GM21576 (cell line): ENCODE results near the gene ATF7IP.
"Not testable (repeated sequence)": the region's sequence is repeated elsewhere in the genome, so short reads cannot be mapped to it uniquely, and the experiment has no call there.

Source experiments
- ATAC-seq: cut with Tn5 transposase; IDR thresholded peaks from one replicate; pipeline ENCODE4 v1.9.1; 2021; ENCODE audit warnings: mild to moderate bottlenecking, moderate library complexity; ENCODE audit not compliant: unreplicated experiment

Gene ATF7IP

DNA sequence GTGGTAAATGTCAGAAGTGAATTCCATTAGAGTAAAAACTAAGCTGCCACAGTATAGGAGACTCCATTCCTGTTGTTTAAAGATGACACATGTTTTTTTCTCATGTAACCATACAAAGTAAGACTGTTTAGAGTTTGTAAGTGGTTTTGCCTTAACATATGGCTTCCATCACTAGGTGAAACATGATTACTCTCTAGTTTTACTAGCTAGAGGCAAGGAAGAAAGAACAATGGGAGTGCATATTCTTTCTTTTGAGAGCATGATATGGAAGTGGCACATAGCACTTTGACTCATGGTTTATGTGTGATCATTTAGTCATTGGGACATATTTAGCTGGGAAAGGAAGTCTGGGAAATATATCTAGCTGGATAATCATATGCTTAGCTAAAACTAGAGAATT, 7.7 kb downstream of the ATF7IP start:
- no peak for ATAC-seq

DNA sequence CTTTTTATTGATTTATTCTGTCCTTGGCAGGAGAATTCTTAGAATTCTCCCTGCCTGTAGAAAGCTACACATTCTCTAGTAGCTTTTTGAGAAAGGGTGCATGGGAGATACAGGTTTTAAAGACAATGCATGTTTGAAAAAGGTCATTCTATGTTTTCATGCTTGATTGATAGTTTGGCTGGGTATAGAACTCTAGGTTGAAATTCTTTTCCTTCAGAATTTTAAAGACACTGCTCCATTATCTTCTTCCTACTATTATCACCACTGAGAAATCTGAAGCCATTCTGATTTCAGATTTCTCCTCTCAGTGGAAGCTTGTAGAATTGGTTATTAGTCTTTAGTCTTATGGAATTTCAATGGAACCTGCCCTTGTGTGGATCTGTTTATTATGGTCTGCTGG, 14.0 kb downstream of the ATF7IP start:
- no peak for ATAC-seq

DNA sequence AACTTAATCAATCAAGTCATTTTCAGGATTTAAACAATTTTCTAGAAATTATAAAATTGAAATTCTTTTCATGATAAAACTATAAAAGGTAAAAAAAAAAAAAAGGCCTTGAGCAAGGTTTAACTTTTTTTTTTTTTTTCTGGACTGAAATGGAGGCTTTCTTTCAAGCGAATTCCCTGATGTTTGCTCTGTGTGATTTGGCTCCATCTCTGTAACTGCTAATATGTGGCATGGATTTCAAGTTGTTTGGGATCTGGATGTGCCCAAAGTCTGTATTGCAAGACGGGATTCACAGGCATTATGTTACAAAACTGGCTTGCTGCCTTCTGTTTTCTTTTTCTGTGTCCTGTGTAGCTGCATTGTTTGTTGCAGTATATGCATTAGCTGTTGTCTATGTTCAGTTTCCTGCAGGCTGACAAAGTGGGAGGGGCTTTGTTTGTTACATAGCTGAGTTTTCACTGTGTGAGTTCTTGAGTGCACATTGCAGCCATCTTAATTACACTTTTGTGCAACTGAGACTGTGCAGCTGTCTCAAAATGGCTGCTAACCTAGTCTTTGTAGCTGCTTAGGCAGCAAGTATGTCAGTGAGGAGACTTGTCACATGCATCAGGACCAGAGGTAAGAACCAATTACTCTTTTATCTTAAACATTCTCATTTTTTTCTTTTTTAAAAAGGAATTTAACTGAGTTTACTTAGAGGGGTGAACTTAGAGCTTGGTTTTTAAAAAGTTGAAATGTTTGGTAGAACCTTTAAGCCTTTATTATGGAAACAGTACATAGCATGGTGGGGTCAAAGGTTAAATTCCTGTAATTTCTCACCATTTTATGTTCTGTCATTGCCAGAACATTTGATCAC, 19.5 kb downstream of the ATF7IP start:
- ATAC-seq = peak; percentile 91

GRCh38 chr12:14387219-14387871, 21.9 kb downstream of the ATF7IP start:
- ATAC-seq = no peak

- no peak for ATAC-seq
These were observed 25.0 kb downstream of the ATF7IP start for GRCh38 chr12:14390449-14390848.

- ATAC-seq = no peak
These were observed 25.5 kb downstream of the ATF7IP start for GRCh38 chr12:14390870-14391530.

DNA sequence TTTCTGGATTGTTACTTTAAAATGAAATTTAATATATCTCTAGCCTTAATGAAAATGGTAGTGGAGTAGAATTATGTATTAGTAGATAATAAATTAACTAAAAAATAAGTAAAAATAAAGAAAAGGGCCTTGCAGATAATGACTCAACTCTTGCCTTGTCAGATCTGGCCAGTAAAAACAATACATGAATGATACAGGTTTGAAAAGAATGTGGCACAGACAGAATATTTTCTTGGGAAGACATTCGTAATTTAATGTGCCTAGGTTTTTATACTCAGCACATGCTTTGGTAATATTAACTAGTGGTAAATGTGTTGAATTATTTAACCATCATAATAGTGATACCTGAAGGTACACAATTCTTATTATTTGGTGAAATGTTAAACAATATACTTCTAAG, 28.3 kb downstream of the ATF7IP start:
- no peak for ATAC-seq

DNA sequence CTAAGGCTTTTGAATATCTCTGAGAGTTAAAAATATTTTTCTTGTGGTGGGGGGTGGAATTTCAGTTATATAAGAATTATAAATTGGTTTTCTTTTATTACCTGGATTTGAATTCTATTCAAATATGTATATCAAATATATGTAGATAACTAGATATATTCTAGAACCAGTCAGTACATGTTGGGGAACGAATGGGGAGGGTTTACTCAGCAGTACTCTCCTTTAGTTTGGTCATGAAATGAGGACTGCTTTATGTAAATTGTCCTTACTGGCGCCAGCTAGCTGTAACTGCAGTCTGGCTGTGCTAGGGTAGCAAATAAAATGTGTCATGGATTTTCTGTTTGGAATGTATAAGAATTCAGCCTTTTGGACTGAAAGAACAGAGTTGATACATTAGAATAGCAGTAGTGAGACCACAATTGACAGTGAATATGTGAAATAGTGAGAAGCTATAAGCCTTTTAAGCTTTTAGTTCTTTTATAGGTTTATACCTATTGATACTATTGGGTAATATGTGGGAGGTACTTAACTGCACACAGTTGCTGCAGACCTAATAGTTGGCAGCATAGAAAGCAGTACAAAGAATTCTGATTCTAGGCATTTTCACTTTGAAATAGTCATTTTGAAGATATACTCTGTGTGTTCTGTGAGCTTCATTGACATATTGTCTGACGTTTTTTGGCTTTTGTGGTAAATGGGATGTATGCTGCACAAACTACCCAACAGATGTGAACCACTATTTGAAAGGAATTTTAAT, 29.0 kb downstream of the ATF7IP start:
- peak; percentile 72 for ATAC-seq

GRCh38 chr12:14395074-14395778, 29.7 kb downstream of the ATF7IP start:
- peak; percentile 36 for ATAC-seq

GRCh38 chr12:14396071-14396470, 30.6 kb downstream of the ATF7IP start:
- ATAC-seq = peak; percentile 64

DNA sequence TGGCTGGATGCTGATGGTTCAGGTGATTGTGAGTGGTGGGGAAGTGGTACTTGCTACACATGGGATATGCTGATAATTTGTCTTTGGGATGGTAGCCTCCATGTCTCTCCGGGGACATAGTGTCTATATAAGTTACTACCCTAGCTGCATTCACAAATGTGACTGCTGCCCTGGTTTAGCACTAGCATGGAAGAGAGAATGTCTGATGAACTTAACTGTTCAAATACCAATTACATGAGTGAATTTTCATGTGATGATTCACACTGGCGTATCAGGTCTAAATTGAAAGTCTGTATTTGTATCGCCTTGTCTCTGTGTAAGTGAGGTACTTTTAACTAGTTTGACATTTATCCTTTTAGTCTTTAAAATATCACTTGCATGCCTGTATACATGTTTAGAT, 34.4 kb downstream of the ATF7IP start:
- ATAC-seq = no peak

DNA sequence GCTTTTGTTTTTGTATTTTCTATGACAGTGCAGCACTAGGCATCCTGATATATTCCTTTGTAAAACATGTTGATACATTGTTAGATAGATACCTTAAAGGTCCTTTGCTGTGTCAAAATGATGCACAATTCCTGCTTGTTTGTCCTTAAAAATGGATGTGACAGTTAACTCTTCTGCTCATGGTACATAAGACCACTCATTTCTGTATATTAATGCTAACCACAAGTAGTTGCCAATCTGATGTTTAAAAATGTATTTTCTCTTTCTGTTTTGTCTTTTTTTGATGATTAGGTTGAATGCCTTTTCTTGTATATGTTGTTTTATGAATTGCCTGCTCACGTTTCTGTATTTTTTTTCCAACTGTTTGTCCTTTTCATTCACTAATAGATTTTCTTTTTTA, 35.1 kb downstream of the ATF7IP start:
- no peak for ATAC-seq

- ATAC-seq = not testable (repeated sequence)
These were observed 35.8 kb downstream of the ATF7IP start for GRCh38 chr12:14401267-14401666.

DNA sequence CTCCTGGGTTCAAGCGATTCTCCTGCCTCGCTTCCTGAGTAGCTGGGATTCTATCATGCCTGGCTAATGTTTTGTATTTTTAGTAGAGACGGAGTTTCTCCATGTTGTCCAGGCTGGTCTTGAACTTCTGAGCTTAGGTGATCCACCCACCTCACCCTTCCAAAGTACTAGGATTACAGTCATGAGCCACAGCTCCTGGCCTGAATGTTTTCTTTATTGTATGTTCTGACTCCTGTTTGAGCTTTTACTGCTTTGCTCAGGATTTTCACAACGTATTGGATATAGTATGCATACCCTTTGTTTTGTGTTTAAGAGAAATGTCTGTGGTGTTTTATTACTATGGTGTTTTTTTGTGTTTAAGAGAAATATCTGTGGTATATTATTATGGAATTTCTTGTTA, 37.2 kb downstream of the ATF7IP start:
- ATAC-seq = no peak

DNA sequence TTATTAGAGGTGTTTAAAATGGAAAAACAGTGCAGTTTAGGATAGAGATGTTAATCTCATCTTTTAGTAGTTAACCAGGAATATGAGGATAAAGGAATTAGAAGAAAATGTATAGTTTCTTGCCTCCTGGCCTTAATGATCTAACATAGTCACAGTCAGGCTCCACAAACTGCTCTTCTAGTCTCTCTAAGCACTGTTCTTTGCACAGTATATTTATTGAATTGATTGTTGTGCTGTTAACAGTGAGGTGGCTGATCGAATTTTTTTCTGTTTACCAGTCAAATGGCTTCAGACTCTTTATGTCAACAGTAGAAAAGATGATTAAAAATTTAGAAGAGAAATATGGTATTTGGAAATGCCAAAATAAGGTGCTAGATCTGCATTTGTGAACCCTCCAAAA, 37.8 kb downstream of the ATF7IP start:
- ATAC-seq = peak; percentile 24

GRCh38 chr12:14403711-14404196, 38.3 kb downstream of the ATF7IP start:
- peak; percentile 52 for ATAC-seq

DNA sequence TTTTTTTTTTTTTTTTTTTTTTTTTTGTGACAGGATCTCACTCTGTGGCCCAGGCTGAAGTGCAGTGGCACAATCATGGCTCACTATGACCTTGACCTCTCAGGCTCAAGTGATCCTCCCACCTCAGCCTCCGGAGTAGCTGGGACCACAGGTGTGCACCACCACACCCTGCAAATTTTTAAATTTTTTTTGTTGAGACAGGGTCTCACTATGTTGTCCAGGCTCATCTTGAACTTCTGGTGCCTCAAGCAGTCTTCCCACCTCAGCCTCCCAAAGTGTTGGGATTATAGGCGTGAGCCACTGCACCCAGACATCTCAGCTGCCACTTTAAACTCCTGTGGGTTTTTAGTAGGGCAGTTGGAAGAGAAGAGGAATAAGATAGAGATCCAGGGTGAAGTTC, 39.9 kb downstream of the ATF7IP start:
- not testable (repeated sequence) for ATAC-seq

DNA sequence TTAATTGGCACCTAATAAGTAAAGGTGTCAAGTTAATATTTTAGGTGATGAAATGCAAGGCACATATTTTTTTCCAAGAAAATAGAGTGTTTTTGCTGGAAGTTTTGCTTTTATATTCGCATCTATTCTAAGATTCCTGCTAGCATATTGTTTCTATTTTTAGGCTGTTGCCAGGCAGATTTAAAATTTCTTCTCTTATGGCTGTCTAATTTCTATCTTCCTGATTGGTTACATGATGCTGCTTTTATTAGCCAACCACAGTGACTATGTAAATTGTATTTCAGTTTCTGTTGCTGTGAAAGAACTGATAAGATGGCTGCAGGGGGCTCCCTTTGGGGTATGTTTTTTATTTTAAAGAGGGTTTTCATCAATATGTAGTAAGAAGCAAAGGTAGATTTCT, 42.7 kb downstream of the ATF7IP start:
- no peak for ATAC-seq

- no peak for ATAC-seq
These were observed 44.7 kb downstream of the ATF7IP start for GRCh38 chr12:14410177-14410576.

DNA sequence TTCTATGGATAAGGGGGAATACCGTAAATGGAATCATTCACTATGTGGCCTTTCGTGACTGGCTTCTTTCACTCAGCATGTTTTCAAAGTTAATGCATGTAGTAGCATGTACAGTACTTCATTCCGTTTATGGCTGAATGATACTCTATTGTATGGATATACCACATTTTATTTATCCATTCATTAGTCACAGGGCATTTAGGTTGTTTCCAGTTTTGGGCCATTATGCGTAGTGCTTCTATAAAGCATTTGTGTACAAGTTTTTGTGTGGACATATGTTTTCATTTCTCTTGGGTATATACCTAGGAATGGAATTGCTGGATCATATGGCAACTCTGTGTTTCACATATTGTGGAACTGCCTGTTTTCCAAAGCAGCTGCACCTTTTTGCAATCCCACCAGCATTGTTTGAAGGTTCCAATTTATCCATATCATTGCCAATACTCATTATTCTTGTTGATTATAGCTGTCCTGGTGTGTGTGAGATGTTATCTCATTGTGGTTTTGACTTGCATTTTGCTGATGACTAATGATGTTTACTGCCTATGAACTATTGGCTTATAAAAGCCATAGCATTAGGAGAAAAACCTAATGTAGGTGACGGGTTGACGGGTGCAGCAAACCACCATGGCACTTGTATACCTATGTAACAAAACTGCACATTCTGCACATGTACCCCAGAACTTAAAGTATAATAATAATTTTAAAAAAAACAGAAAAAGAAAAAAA, 45.5 kb downstream of the ATF7IP start:
- ATAC-seq = no peak
